Neuronal stem cell (in vitro differentiated cells): Measurements from ENCODE around the gene SMARCC1.
"Not testable (repeated sequence)": the region's sequence is repeated elsewhere in the genome, so short reads cannot be mapped to it uniquely, and the experiment has no call there.

ENCODE experiments used
- DNase-seq: peaks from one replicate; pipeline ENCODE4 v3.0.0-alpha.2; 2013; ENCODE audit warnings: low spot score
- H2AFZ ChIP-seq: one replicate; pipeline ENCODE4 v1.6.1; 2013; ENCODE audit warnings: mild to moderate bottlenecking, low read length, inconsistent platforms
- H2AK5ac ChIP-seq: 2 replicates; pipeline ENCODE4 v1.6.1; 2013; ENCODE audit warnings: low read depth, mild to moderate bottlenecking, inconsistent platforms, low read length, moderate library complexity, mixed read lengths
- H2BK120ac ChIP-seq: 2 replicates; pipeline ENCODE4 v1.6.1; 2013; ENCODE audit warnings: low read depth, mild to moderate bottlenecking, inconsistent platforms, low read length, moderate library complexity, mixed read lengths
- H2BK12ac ChIP-seq: one replicate; pipeline ENCODE4 v1.6.1; 2013; ENCODE audit warnings: low read length, inconsistent platforms
- H2BK15ac ChIP-seq: 2 replicates; pipeline ENCODE4 v1.6.1; 2013; ENCODE audit warnings: mild to moderate bottlenecking, low read length, inconsistent platforms, mixed read lengths
- H2BK5ac ChIP-seq: one replicate; pipeline ENCODE4 v1.6.1; 2013; ENCODE audit warnings: inconsistent platforms, mild to moderate bottlenecking, low read length, moderate library complexity
- H3K14ac ChIP-seq: one replicate; pipeline ENCODE4 v1.6.1; 2013; ENCODE audit warnings: low read length, inconsistent platforms
- H3K18ac ChIP-seq: 2 replicates; pipeline ENCODE4 v1.6.1; 2013; ENCODE audit warnings: low read length, inconsistent platforms
- H3K23ac ChIP-seq: 2 replicates; pipeline ENCODE4 v1.6.1; 2013; ENCODE audit warnings: low read depth, mild to moderate bottlenecking, mixed read lengths, low read length, inconsistent platforms; ENCODE audit not compliant: poor library complexity
- H3K27ac ChIP-seq: replicated peaks from 3 replicates; pipeline ENCODE4 v1.5.1; 2013; ENCODE audit warnings: low read length, inconsistent platforms
- H3K27me3 ChIP-seq, 3 experiments: 2 replicates each; pipeline ENCODE4 v1.6.1; 2013; ENCODE audit warnings: low read length in 3 of 3, mild to moderate bottlenecking in 2 of 3, inconsistent platforms in 1 of 3, low read depth in 1 of 3, mixed read lengths in 1 of 3, moderate library complexity in 1 of 3; ENCODE audit not compliant: control insufficient read depth in 3 of 3, insufficient read depth in 3 of 3
- H3K36me3 ChIP-seq, 2 donors: replicated peaks in 1 of 2; 2 replicates each; pipeline ENCODE4 v1.6.1; 2013; ENCODE audit warnings: low read length in 2 of 2; ENCODE audit not compliant: control insufficient read depth in 2 of 2, insufficient read depth in 2 of 2
- H3K4ac ChIP-seq: 2 replicates; pipeline ENCODE4 v1.6.1; 2013; ENCODE audit warnings: inconsistent platforms, mild to moderate bottlenecking, low read length, moderate library complexity
- H3K4me1 ChIP-seq, 2 donors: 1 replicate in 1 of 2; 2 replicates in 1 of 2; pipeline ENCODE4 v1.6.1; 2013; ENCODE audit warnings: low read length in 2 of 2, low read depth in 1 of 2; ENCODE audit not compliant: control insufficient read depth in 2 of 2, insufficient read depth in 1 of 2
- H3K4me2 ChIP-seq: one replicate; pipeline ENCODE4 v1.6.1; 2013; ENCODE audit warnings: mild to moderate bottlenecking, low read length, inconsistent platforms; ENCODE audit not compliant: insufficient read depth, poor library complexity, severe bottlenecking
- H3K4me3 ChIP-seq, 2 donors: 2 replicates each; pipeline ENCODE4 v1.5.1; 2013; ENCODE audit warnings: low read length in 2 of 2, mild to moderate bottlenecking in 2 of 2, inconsistent platforms in 1 of 2, moderate library complexity in 1 of 2
- H3K79me1 ChIP-seq: one replicate; pipeline ENCODE4 v1.6.1; 2013; ENCODE audit warnings: low read depth, mild to moderate bottlenecking, inconsistent platforms, low read length, moderate library complexity
- H3K9ac ChIP-seq: one replicate; pipeline ENCODE4 v1.6.1; 2013; ENCODE audit warnings: mild to moderate bottlenecking, low read depth, low read length, inconsistent platforms; ENCODE audit not compliant: poor library complexity
- H3K9me3 ChIP-seq, 2 donors: replicated peaks in 1 of 2; 2 replicates each; pipeline versions ENCODE3 to v1.6.1; 2013; ENCODE audit warnings: low read length in 2 of 2, mild to moderate bottlenecking in 2 of 2, inconsistent platforms in 1 of 2, low read depth in 1 of 2, mixed read lengths in 1 of 2, moderate library complexity in 1 of 2; ENCODE audit not compliant: control insufficient read depth in 2 of 2, insufficient read depth in 1 of 2
- H4K8ac ChIP-seq: one replicate; pipeline ENCODE4 v1.6.1; 2013; ENCODE audit warnings: low read depth, mild to moderate bottlenecking, inconsistent platforms, low read length, moderate library complexity
- H4K91ac ChIP-seq: one replicate; pipeline ENCODE4 v1.6.1; 2013; ENCODE audit warnings: low read length, low read depth, mild to moderate bottlenecking, inconsistent platforms; ENCODE audit not compliant: poor library complexity
- WGBS, 2 donors: extraction: QIAGEN DNeasy Blood & Tissue Kit; methylation state at CpG; one replicate each; pipeline ENCODE4 v1.1.7; 2013; ENCODE audit warnings: missing lambda C conversion rate in 2 of 2, mixed read lengths in 1 of 2; ENCODE audit not compliant: insufficient read length in 2 of 2, insufficient replicate concordance in 1 of 2; ENCODE audit errors: extremely low coverage in 2 of 2; 5-methylcytosine and 5-hydroxymethylcytosine counted together

SMARCC1 gene

DNA sequence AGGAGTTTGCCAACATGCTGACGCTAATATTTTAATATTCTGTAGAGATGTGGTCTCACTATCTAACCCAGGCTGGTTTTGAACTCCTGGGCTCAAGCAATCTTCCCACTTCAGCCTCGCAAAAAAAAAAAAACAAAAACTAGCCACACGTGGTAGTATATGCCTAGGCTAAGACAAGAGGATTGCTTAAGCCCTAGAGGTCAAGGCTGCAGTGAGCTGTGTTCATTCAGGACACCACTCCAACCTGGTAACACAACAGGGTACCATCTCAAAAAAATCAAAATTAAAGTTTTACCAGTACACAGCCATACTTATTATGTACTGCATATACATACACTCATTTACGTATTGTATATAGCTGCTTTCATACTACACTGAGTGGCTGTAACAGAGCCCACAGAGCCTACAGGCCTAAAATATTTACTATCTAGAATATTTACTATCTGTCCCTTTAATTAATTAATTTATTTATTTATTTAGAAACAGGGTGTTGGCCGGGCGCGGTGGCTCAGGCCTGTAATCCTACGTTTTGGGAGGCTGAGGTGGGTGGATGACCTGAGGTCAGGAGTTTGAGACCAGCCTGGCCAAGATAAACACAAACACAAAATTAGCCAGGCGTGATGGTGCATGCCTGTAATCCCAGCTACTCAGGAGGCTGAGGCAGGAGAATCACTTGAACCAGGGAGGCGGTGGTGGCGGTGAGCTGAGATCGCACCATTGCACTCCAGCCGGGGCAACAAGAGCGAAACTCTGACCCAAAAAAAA lies 23.2 kb downstream of the SMARCC1 start:
- no peak for DNase-seq
- no peak overlapping the region for H3K23ac ChIP-seq
- no peak overlapping the region for H4K8ac ChIP-seq
- no peak overlapping the region for H2BK5ac ChIP-seq
- no peak overlapping the region for H2BK15ac ChIP-seq
- WGBS, 2 donors: no CpG with 5 or more reads among the region's 14 CpGs
- peaks cover 4% of the 10 kb centered on the region for H3K79me1 ChIP-seq
- no peak overlapping the region for H3K14ac ChIP-seq
- H4K91ac ChIP-seq: no peak overlapping the region
- no peak overlapping the region for H2BK120ac ChIP-seq
- no peaks in the 10 kb centered on the region for H3K4me1 ChIP-seq
- H2BK12ac ChIP-seq: no peak overlapping the region
- H3K27ac ChIP-seq: no peak overlapping the region
- peaks cover 10 to 92% of the 10 kb centered on the region in 2 donors for H3K36me3 ChIP-seq
- H3K9me3 ChIP-seq: no peaks in the 10 kb centered on the region
- no peak overlapping the region for H3K18ac ChIP-seq
- H3K4me3 ChIP-seq: no peak overlapping the region
- no peaks in the 10 kb centered on the region for H3K27me3 ChIP-seq
- no peak overlapping the region for H2AFZ ChIP-seq
- H3K4me2 ChIP-seq: no peak overlapping the region
- H2AK5ac ChIP-seq: no peak overlapping the region
- no peak overlapping the region for H3K4ac ChIP-seq
- H3K9ac ChIP-seq: no peak overlapping the region

DNA sequence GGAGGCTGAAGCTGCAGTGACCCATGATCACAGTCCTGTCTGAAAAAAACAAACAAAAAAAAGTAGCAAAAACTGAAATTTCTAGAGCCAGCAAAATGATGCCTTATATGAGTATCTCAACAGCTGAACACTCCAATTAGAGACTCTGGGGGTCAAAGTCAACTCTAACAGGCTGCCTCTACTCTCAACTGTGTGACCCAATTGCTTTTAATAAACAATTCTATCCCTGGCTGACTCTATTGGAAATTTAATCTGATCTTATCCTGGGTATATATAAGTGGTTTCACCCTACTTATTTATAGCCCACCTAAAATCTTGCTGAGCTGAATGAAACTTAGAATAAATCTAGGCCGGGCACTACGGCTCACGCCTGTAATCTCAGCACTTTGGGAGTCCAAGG lies 29.0 kb downstream of the SMARCC1 start:
- Histone ChIP-seq H3K27ac (no peak overlapping the region), H3K79me1 (peaks cover 4% of the 10 kb centered on the region), H3K23ac (no peak overlapping the region), H3K4me3 (no peak overlapping the region), H2BK120ac (no peak overlapping the region), H2BK5ac (no peak overlapping the region), H2AFZ (no peak overlapping the region), H3K9me3 (no peaks in the 10 kb centered on the region), H2BK15ac (no peak overlapping the region), H3K9ac (no peak overlapping the region), H4K91ac (no peak overlapping the region), H3K36me3 (peaks cover 6 to 95% of the 10 kb centered on the region in 2 donors), H3K27me3 (no peaks in the 10 kb centered on the region), H3K4me2 (no peak overlapping the region), H2BK12ac (no peak overlapping the region), H3K4ac (no peak overlapping the region), H2AK5ac (no peak overlapping the region), H3K14ac (no peak overlapping the region), H4K8ac (no peak overlapping the region), H3K18ac (no peak overlapping the region), H3K4me1 (no peaks in the 10 kb centered on the region)
- no CpG with 5 or more reads among the region's 3 CpGs for WGBS, 2 donors
- DNase-seq: no peak

DNA sequence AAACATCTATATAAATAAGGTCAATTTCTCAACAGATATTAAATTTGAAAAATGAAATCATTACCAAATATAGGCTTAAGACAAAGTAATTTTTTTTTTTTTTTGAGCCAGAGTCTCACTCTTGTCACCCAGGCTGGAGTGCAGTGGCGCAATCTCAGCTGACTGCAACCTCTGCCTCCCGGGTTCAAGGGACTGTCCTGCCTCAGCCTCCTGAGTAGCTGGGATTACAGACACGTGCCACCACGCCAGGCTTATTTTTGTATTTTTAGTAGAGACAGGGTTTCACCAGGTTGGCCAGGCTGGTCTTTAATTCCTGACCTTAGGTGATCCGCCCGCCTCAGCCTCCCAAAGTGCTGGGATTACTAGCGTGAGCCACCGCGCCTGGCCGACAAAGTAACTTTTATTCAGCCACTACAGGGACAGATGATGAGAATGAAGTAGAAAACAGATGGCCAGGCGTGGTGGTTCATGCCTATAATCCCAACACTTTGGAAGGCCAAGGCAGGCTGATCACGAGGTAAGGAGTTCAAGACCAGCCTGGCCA lies 30.8 kb downstream of the SMARCC1 start:
- H3K4ac ChIP-seq, H3K18ac ChIP-seq, H2AK5ac ChIP-seq, H4K91ac ChIP-seq, H2BK12ac ChIP-seq, H3K9me3 ChIP-seq, H3K27me3 ChIP-seq, H3K14ac ChIP-seq, H3K4me1 ChIP-seq, H2BK120ac ChIP-seq, H4K8ac ChIP-seq, H3K4me3 ChIP-seq, H2AFZ ChIP-seq, H3K79me1 ChIP-seq, H3K9ac ChIP-seq, H2BK5ac ChIP-seq, H3K4me2 ChIP-seq, DNase-seq, H3K27ac ChIP-seq, H2BK15ac ChIP-seq, H3K23ac ChIP-seq: not testable (repeated sequence)
- no CpG with 5 or more reads among the region's 12 CpGs for WGBS, 2 donors
- peaks cover 7 to 95% of the 10 kb centered on the region in 2 donors for H3K36me3 ChIP-seq

DNA sequence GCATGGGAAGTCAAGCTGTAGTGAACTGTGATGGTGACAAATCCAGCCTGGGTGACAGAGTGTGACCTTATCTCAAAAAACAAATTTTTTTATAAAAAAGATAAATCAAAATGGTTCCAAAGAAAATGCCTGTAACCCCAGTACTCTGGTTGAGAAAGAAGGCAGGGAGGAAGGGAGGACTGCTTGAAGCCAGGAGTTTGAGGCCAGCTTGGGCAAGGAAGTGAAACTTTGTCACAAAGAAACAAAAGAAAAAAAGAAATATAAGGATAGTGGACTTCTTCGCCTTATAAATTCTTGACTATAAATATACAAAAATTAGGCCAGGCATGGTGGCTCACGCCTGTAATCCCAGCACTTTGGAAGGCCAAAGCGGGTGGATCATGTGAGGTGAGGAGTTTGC lies 34.1 kb downstream of the SMARCC1 start:
- H3K4me2 ChIP-seq: no peak overlapping the region
- no peak overlapping the region for H3K9ac ChIP-seq

More for the DNA sequence above, 34.1 kb downstream of the SMARCC1 start:
- Histone ChIP-seq H3K4ac (no peak overlapping the region), H2BK120ac (no peak overlapping the region), H2BK15ac (no peak overlapping the region), H3K4me1 (no peaks in the 10 kb centered on the region), H3K27ac (no peak overlapping the region), H3K14ac (no peak overlapping the region), H2AK5ac (no peak overlapping the region), H4K8ac (no peak overlapping the region), H4K91ac (no peak overlapping the region), H3K27me3 (no peaks in the 10 kb centered on the region), H3K36me3 (peaks cover 17 to 98% of the 10 kb centered on the region in 2 donors), H3K9me3 (no peaks in the 10 kb centered on the region), H2AFZ (no peak overlapping the region), H2BK5ac (no peak overlapping the region), H2BK12ac (no peak overlapping the region), H3K79me1 (peaks cover 5% of the 10 kb centered on the region), H3K4me3 (no peak overlapping the region), H3K23ac (no peak overlapping the region), H3K18ac (no peak overlapping the region)
- WGBS, 2 donors: no CpG with 5 or more reads among the region's 3 CpGs
- no peak for DNase-seq
